HepG2 (cell line): ENCODE measurements around the gene TPD52L2. TPM values are rescaled to one million over a fixed set of nuclear protein-coding genes. Genes with fewer than 3 reads are reported as not detected.

Source experiments
- ELF3 ChIP-seq: IDR thresholded peaks from 2 replicates; pipeline ENCODE4 v1.6.1; 2016; ENCODE audit warnings: missing genetic modification reagents, missing compliant biosample characterization
- GLMP ChIP-seq: sonication (generic); formaldehyde crosslinking; IDR thresholded peaks from 2 replicates; pipeline ENCODE4 v1.9.0; 2021; ENCODE audit warnings: missing genetic modification reagents, mild to moderate bottlenecking, borderline replicate concordance
- KIAA2018 ChIP-seq: sonication (generic); formaldehyde crosslinking; IDR thresholded peaks from 2 replicates; pipeline ENCODE4 v1.5.0; 2020; ENCODE audit warnings: mild to moderate bottlenecking, missing genetic modification reagents, borderline replicate concordance
- KLF9 ChIP-seq: IDR thresholded peaks from 2 replicates; pipeline ENCODE4 v1.6.1; 2016; ENCODE audit warnings: low read depth
- MEIS2 ChIP-seq: sonication (generic); formaldehyde crosslinking; IDR thresholded peaks from 2 replicates; pipeline ENCODE4 v1.9.0; 2021; ENCODE audit warnings: mild to moderate bottlenecking, missing genetic modification reagents
- PBX3 ChIP-seq: sonication (generic); formaldehyde crosslinking; IDR thresholded peaks from 2 replicates; pipeline ENCODE4 v1.8.1; 2023; ENCODE audit warnings: missing genetic modification reagents, inconsistent platforms, borderline replicate concordance
- RFX5 ChIP-seq: IDR thresholded peaks from 2 replicates; pipeline ENCODE4 v1.6.1; 2011; ENCODE audit warnings: low read depth, low read length, improper control_type of control experiment
- SAP130 ChIP-seq: IDR thresholded peaks from 2 replicates; pipeline ENCODE4 v1.6.1; 2016; ENCODE audit warnings: low read depth
- TFE3 ChIP-seq: IDR thresholded peaks from 2 replicates; pipeline ENCODE4 v1.6.1; 2016
- ZBTB42 ChIP-seq: sonication (generic); formaldehyde crosslinking; IDR thresholded peaks from 2 replicates; pipeline ENCODE4 v1.5.0; 2020; ENCODE audit warnings: mild to moderate bottlenecking, missing genetic modification reagents
- ZBTB43 ChIP-seq: sonication (generic); formaldehyde crosslinking; conservative IDR thresholded peaks from 2 replicates; pipeline ENCODE4 v1.4.0; 2020; ENCODE audit warnings: missing genetic modification reagents
- ZFP36L1 ChIP-seq: sonication (generic); formaldehyde crosslinking; IDR thresholded peaks from 2 replicates; pipeline ENCODE4 v1.8.0; 2022; ENCODE audit warnings: mild to moderate bottlenecking, missing genetic modification reagents, moderate library complexity
- ZNF124 ChIP-seq: sonication (generic); formaldehyde crosslinking; IDR thresholded peaks from 2 replicates; pipeline ENCODE4 v1.4.0; 2020; ENCODE audit warnings: missing genetic modification reagents
- ZNF501 ChIP-seq: sonication (generic); formaldehyde crosslinking; IDR thresholded peaks from 2 replicates; pipeline ENCODE4 v1.5.1; 2020; ENCODE audit warnings: mild to moderate bottlenecking, moderate library complexity, missing genetic modification reagents
- ZNF616 ChIP-seq: sonication (generic); formaldehyde crosslinking; IDR thresholded peaks from 2 replicates; pipeline ENCODE4 v1.5.0; 2020; ENCODE audit warnings: low read depth, mild to moderate bottlenecking, missing genetic modification reagents
- polyA plus RNA-seq, 8 experiments: library from polyadenylated mRNA; depleted of rRNA in 3 of 8; stranded (reverse) in 7 of 8; unstranded in 1 of 8; fragments of >200 nt; fragmentation: Illumina TruSeq in 4 of 8; extraction: Trizol in 4 of 8; gene quantifications; 2 replicates each; pipeline versions ENCODE4 v1.2.1 to v1.2.3, GENCODE V29; 2011 to 2016; ENCODE audit warnings: low read depth in 4 of 8, missing spikeins in 1 of 8, mixed read lengths in 1 of 8; ENCODE audit not compliant: insufficient read depth in 1 of 8
- total RNA-seq, 5 experiments: library from RNA; depleted of rRNA; stranded (reverse); fragments of >200 nt; fragmentation: Illumina TruSeq; extraction: Trizol; gene quantifications; 2 replicates each; pipeline ENCODE4 v1.2.3, GENCODE V29; 2016; ENCODE audit warnings: low read depth in 1 of 5

TPD52L2 gene
- total and polyA plus RNA-seq, 2 of the 13 experiments (the other 11 are each of a cell fraction or from before 2014, with no cell fraction given): 156 to 184 TPM

GRCh38 chr20:63896264-63897105, 31.4 kb downstream of the TPD52L2 start (continued):
- TF ChIP-seq ELF3 (CRISPR knock-in tag) (peak; percentile 98), ZNF124 (CRISPR knock-in tag) (no peak; the same call in none of the 2 replicates), ZNF501 (peak; percentile 86), ZBTB42 (CRISPR knock-in tag) (no peak), SAP130 (CRISPR knock-in tag) (peak; percentile 99), ZFP36L1 (CRISPR knock-in tag) (no peak), GLMP (CRISPR knock-in tag) (no peak), PBX3 (CRISPR knock-in tag) (0 out of 2 replicates have a peak, but pooled peaks have one; percentile 42), RFX5 (no peak), MEIS2 (CRISPR knock-in tag) (no peak), KLF9 (no peak), KIAA2018 (CRISPR knock-in tag) (no peak), ZNF616 (CRISPR knock-in tag) (no peak), ZBTB43 (CRISPR knock-in tag) (no peak; the same call in 1 of the 2 replicates), TFE3 (CRISPR knock-in tag) (peak; percentile 88)
